Esophagus squamous epithelium (tissue), 4 donors: ENCODE data around the gene BASP1.

Experiments
- POLR2A ChIP-seq, 4 donors: fragments of 450-650 bp; IDR thresholded peaks; one replicate each; pipeline ENCODE4 v1.6.1; 2017; ENCODE audit warnings: antibody characterized with exemption in 4 of 4, mild to moderate bottlenecking in 4 of 4, moderate library complexity in 3 of 4
- TF ChIP-seq, protein P1 (sequence below), 6 experiments: fragments of 450-650 bp in 4 of 6; fragments of 200-600 bp in 2 of 6; sonication (generic) in 2 of 6; IDR thresholded peaks; one replicate each; pipeline ENCODE4 v1.5.1; 2016 to 2019; ENCODE audit warnings: antibody characterized with exemption in 6 of 6, mild to moderate bottlenecking in 4 of 6, moderate library complexity in 4 of 6

DNA sequence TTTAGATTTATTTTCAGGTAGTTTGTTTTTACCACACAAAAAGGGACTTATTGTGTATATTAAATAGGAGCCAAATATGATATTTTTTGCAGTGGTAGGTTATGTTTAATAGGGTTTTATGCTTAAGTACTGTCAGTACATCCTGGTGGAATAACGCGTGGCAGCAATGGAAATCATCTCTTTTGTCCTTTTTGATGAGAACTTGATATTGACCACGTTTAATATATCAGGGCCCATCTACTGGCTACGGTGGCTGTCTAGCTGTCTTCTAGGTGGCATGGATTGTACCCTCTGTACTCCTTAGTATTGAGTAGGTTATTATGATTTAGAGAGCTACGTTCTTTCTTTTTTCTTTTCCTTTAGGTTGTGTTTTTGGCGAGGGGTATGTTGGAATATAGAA, 2.6 kb downstream of the BASP1 start:
- TF ChIP-seq, protein P1, sequence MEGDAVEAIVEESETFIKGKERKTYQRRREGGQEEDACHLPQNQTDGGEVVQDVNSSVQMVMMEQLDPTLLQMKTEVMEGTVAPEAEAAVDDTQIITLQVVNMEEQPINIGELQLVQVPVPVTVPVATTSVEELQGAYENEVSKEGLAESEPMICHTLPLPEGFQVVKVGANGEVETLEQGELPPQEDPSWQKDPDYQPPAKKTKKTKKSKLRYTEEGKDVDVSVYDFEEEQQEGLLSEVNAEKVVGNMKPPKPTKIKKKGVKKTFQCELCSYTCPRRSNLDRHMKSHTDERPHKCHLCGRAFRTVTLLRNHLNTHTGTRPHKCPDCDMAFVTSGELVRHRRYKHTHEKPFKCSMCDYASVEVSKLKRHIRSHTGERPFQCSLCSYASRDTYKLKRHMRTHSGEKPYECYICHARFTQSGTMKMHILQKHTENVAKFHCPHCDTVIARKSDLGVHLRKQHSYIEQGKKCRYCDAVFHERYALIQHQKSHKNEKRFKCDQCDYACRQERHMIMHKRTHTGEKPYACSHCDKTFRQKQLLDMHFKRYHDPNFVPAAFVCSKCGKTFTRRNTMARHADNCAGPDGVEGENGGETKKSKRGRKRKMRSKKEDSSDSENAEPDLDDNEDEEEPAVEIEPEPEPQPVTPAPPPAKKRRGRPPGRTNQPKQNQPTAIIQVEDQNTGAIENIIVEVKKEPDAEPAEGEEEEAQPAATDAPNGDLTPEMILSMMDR (IDR thresholded peaks at IDR 0.05): no peak
- no peak for TF ChIP-seq POLR2A (IDR thresholded peaks at IDR 0.05)
